KG1 (cell line): ENCODE measurements around the gene LOXL1.

Experiments used
- DNase-seq: peaks from one replicate; lab custom pipeline; 2025; lab: John Stamatoyannopoulos, UW

Gene LOXL1

DNA sequence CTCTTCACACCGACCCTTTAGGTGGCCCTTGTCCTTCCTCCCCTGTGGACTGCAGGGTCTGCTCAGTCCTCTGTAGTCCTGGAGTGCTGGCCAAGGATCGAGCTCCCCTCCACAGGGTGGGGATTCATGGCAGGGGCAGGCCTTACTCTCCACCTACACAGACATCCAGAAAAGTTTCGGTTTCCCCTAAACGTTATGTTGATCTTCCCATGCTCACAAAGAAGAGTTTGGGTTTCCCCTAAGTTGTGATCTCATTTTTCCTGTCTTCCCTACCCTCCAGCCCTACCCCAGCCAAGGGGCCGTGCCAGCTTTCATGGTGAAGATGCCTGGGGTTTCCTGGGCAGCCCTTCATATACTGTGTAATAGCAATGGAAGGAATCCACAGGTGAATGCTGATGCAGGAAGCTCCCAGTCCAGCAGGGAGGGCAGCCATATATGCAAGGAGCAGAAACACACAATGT, 55.5 kb downstream of the LOXL1 start:
- DNase-seq, result no peak

DNA sequence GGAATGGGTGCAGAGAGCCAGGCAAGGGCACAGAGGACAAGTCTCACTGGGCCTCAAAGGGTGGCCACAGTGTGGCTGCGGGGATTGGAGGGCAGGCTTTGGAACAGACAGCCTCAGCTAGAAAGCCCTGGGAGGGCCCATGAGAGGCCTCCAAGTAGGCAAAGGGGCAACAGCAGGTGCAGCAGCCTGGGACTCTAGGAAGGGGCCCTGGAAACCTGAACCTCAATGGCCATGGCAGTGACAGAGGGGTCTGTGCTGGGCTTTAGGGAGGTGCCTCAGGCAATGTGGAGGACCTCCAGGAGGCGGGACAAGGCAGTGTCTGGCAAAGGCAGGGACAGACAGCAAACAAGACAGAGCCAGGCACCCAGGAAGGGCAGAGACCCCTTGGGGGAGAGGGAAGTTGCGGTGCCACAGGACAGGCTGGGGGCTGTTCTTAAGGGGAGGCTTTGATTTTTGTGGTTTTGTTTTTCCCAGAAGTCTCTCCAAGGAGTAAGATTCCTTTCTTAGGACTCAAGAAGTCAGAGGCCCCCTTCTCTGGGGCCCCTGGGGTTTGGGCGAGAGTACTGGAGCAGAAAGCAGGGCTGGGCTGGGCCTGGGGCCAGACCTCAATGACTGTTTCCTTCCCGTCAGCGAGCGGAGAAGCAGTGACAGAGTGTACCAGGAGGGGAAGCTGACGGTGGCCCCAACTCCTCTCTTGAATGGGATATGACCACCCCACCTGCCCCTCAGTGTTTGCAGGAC, 56.1 kb downstream of the LOXL1 start:
- DNase-seq, result peak; percentile 65

DNA sequence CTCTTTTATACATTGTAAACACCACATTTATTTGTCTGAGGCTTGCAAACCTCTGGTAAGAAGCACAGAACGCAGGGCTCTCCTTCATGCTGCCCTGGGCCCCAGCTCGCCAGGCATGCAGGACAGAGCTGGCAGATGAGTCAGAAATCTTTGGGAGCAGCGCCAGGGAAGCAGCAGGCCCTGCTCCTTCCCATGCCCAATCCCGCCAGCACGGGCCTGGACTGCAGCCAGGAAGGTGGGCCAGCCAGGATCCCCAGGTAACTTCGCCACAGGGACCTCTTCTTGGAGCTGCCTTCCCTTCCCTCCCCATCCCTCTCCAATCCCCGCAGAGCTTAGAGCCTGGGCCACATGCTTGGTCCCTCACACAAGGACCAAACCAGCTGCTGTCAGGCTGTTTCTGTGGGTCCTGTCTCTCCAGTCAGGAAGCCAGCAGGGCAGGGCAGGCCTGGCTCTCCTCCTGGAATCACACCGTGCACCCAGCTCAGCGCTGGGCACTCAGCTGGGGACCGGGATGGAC, 57.0 kb downstream of the LOXL1 start:
- no peak for DNase-seq

DNA sequence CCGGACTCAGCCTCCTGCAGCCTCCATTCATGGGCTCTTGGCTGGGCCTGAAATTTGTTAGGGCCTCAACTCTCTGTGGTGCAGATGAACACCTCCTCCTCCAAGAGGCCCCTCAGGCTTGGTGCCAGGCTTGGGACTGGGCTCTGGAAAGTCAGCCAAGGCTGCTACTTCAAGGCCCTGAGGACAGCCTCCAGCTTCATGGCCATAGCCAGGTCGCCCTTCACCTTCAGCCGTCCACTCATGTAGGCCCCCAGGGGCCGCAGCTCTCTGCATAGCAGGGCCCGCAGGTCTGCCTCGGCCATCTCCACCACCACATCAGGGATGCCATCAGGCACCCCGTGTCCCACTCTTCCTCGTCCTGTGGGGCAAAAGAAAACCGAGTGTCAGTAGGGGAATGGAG, 57.5 kb downstream of the LOXL1 start:
- DNase-seq, result no peak

DNA sequence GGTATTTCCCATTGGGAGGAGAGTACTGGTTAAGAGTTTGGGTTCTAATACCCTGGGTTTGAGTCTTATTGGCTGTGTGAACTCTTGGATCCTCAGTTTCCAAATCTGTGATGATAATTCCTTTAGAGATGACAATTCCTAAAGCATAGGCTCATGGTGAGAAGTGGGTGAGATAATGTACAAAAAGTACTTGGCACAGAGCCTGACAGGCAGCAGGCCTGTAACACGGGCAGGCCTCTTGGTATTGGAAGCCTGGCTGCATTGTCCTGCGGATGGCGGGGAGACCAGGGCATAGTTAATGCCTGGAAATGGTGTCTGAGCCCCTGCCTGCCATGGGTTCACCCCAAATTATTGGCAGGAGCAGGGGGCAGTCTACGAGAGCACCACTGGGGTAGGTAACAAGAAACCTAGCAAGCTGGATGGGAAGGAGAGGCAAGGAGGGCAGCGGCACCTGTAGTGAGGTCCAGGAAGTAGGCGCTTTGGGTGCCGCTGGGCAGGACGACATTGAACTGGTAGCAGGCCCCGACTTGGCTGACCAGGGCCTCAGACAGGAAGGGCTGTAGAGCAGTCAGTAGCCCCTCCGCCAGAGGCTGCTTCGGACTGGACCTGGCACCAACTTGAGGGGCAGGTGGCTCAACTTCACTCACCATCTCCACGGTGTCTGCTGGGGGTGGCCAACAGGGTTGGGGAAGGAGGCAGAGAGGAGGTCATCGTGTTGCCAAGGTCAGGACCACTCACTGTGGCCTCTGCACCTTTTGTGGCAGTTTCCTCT, 58.1 kb downstream of the LOXL1 start:
- no peak for DNase-seq

DNA sequence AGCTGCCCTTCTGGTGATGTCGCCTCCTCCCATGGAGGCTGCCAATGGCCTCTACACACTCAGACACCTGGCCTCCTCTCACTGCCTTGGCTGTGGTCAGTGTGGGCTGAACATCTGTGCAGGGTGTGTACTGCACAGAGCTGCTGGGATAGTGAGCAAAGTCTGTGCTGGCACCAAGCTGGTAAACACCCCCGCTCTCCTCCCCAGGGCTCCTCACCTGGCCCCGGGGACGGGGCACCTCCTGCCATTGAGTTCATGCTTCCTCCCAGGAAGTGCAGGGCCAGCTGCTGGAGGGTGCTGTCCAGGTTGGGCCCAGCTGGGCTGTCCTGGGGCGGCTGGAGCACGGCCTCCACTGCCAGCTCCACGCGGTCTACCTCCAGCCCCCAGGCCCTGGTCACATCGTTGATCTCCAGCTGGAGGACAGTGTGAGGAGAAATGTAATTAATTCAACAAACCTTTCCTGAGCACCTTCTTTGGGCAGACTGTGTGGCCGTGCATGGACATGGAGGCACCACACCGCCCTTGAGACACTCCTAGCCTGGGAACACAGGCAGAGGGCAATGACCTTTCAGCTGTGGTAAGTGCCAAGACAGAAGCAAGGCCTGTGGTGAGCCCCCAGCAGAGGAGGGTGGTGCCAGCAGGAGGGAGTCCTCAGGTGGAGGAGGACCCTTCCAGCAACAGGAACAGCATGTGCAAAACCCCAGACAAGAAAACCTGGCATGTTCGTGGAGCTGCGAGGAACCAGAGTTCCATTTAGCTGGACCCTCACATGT, 59.0 kb downstream of the LOXL1 start:
- DNase-seq, result no peak

DNA sequence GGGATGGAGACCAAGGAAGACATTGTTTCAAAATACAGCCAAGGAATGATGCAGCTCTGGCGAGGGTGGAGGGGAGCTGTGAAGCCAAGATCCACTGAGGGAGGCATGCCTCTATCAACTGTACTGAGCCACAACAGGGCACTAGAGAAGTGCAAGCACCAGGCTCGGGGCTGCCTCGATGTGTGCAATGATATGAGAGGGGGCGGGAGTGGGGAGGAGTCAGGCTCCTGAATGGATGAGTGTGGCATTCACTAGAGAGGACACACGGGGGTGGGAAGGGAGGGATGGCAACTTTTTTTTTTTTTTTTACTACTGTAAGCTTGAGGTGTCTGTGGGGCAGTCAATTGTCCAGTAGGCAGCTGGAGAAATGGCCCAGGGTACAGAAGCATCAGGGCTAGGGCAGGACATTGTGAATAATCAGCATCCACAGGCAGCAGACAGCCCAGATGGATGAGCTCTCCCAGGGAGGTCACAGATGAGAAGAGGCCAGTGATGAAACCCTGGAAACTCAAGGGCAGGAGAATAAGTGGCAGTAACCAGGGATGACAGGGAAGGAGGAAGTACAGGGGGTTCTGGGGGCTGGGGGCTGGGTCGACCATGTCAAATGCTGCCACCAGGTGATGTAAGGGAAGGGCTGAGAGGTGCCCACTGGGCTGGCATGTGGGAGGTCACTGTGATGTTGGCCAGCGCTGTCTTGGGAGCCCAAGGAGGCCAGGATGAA, 60.0 kb downstream of the LOXL1 start:
- DNase-seq, result no peak

DNA sequence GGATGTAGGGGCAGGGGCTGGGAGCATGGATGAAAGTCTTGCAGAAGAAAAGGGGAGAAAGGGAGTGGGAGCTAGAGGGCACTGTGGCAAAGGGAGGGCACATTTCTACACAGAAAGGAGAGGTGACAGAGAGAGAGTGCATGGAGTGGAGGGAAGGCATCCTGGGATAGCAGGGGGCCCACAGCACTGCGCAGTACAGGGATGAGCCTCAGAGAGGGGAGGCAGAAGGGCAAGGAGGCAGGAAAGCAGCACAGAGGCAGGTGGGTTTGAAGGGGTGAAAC, 60.5 kb downstream of the LOXL1 start:
- no peak for DNase-seq

DNA sequence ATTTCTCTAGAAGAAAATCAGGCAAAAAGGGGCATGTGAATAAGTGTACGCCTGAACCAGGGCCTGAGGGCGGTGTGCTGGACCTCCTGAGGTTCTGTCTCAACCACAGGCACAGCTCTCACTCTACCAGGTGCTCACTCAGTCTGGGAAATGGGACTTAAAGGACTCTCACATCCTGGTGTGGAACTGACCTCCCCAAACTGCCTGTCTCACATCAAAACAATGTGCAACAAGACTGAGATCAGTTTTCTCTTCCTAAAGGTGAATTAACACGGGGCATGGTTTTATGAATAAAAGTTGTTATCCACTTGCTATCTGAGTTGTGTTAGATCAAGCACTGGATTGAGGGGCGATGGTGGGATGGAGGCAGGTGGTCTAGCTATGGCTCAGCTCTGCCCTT, 61.0 kb downstream of the LOXL1 start:
- no peak for DNase-seq

DNA sequence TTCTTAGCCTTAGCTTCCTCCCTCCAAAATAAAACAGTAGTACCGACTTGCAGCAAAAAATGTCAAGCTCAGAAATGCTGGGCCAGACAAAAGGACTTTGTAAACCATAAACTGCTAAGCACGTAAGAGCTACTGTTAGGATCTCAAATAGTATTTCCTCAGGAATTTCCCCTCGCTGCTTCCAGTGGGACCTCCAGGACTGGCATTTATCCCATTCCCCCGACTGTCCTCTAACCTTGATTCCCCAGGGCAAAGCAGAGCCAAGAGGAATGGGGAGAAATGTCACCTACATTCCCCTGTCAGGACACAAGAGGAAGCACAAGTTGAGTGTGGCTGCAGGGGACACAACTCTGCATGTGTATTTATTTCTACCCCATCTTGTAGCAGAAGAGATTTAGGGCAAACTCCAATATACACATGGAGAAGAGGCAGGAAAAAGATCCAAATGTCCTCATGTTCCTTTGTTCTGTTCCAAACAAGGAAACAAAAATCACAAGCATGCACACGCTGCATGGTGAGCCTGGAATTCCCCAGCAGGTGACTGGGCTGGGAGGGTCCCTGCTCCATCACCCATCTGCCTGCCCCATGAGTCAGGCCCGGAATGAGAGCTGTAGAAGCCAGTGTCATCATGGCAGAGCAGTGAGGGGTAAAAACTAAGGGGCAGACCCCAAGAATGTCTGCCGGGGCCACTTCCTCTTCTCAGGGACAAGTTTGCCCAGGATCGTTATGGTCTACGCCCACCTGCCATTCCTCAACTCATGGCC, 61.6 kb downstream of the LOXL1 start:
- DNase-seq, result no peak

DNA sequence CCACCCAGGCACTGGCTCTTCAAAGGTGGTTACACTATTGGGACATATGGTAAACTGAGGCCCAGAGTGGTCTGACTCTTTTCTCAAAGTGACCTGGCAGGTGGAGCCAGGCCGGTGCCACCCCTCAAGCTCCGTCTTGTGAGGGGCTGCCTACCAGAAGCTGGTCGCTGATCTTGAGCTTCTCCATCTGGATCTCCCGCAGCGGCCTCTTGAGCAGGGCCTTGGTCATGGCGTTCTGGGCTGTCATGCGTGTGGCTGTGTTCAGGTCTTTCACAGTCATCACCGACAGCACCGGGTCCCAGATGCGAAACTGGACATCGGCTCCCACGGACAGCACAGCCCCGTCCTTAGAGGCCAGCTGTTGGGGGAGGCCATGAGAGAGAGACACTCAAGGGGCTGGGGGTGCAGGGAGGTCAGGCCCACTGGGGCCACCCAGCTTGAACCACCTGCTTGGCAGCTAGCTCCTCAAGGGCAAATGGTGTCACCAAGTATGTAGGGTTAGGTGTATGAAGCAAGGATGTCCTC, 62.2 kb downstream of the LOXL1 start:
- DNase-seq, result no peak

DNA sequence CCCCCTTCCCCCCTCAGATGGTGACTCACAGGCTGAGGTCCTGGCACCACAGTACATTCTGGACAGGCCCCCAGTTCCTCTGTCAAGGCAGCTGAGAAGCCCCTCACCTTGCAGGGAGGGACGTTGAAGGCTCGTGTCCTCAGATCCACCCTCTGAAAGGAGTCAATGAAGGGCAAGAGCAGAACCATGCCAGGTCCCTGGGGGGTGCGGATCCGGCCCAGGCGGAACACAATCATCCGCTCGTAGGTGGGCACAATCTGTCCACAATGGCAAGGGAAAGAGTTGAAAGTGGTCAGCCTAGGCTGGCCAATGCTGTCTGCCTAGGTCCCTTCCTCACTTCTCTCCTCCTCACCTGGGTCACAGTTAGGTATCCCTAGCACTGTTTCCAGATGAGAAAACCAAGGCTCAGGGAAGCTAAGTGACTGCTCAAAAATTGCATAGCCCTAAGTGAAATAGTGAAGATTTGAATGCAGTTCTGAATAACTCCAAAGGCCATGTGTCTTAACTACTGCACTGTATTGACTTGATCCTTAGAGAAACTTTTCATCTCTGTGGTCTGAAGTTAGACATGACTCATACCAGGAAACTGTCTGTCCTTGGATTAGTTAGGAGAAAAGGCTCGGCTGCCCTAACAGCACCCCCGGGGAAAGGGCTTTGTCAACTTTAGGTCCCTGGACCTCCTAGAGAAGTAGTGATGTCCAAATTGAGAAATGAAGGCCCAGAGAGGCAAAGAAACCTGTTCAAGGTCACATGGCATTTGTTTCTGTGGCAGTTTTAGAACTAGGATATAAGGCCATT, 62.9 kb downstream of the LOXL1 start:
- DNase-seq, result no peak

DNA sequence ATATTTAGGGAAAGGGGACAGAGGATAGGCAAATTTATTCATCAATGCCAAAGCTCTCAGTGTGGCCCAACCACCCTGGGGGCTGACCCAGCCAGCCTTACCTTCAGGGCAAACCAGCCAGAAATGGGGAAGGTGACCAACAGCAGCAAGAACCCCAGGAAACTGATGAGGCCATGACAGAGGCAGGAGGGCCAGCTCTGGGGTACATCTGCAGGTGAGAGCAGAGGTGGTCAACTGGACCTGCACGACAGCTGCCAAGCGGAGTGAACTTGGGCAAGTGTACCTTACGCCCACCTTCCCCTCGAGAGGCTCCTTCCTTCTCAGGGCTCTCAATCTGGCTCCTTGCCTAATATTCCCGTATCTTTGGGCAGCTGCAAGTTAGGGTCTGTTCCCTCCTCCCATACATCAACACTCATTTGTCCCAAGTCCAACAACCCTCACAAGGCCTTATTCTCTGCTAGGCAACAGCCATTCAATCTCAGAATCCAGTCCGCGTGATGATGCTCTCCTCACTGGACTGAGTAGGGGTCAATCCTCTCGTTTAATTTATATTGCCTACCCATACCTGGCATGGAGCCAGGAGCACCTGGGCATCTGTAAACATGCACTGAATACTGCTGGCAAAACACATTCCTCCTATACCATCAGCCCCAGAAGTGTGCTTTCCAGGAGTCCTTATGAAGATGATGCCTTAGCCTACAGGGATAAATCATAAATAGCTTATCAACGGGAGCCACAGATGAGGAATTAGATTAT, 64.2 kb downstream of the LOXL1 start:
- DNase-seq, result no peak

DNA sequence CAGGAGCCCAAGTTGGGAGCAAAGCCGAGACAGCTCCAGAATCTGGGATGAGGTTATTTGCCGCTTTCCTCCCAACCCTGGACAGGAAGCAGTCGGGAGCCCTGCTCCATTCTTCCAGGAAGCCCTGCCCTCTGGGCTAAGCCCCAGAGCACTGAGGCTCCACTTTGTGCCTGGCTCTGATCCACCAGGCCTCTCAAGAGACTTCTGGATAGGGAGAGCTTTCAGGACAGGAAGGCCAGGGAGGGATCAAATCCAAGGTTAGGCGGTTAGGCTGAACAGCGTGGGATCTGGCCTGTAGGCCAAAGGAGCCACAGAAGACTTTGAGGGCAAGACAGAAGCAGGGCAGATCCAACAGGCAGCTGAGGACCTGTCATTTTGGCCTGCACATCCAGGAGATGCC, 65.0 kb downstream of the LOXL1 start:
- no peak for DNase-seq

DNA sequence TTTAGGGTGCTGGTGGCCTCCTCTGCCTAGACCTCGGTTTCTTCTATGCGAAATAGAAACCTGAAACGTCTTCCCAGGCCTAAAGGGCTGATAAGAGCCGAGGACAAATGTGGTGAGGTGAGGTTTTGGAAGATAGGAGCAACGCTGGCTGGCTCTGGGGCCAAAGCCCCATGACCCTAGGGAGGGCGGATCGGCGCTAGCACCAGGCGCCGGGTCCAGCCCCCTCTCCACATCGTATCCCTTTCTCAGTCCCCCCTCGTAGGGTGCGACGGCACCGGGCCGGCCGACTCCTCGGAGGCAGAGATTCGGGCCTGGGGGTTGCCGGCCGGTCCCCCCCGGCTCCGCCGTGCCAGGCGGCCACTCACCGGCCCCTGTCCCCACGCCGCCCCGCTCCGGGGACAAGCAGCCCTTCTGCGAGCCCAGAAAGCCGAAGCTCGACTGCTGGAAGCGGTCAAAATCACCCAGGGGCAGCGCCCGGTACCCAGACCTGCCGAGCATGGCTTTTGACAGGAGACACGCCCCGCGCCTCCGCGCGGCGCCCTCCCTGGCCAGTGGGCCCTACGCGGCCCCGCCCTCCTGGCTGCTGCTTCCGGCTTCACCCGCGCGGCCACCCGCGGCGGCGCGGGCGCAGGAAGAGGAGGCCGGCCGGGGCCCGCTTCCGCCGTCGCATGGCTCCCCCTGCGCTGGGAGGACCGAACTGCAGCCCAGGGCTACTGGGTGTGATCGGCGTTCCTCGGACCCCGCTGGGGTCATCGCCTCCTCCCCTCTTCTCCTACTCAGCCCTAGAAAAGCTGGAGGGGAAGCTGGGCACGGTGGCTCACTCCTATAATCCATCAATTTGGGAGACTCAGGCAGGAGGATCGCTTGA, 65.7 kb downstream of the LOXL1 start, which contains the start of gene STOML1:
Gene STOML1 (minus strand): TSS at position 570 of the 868 bp plus-strand sequence. CDS start 72 bp downstream, at position 498.
- DNase-seq, result peak; percentile 79

DNA sequence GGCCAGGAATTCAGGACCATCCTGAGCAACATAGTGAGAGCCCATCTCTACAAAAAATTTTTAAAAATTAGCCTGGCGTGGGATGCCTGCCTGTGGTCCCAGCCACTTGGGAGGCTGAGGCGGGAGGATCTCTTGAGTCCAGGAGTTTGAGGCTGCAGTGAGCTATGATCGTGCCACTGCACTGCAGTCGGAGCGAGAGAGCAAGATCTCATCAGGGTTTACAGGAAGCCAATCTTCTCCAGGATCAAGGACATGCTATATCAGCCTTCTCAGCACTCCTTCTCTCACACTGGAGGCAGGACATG, 66.3 kb downstream of the LOXL1 start:
- no peak for DNase-seq

DNA sequence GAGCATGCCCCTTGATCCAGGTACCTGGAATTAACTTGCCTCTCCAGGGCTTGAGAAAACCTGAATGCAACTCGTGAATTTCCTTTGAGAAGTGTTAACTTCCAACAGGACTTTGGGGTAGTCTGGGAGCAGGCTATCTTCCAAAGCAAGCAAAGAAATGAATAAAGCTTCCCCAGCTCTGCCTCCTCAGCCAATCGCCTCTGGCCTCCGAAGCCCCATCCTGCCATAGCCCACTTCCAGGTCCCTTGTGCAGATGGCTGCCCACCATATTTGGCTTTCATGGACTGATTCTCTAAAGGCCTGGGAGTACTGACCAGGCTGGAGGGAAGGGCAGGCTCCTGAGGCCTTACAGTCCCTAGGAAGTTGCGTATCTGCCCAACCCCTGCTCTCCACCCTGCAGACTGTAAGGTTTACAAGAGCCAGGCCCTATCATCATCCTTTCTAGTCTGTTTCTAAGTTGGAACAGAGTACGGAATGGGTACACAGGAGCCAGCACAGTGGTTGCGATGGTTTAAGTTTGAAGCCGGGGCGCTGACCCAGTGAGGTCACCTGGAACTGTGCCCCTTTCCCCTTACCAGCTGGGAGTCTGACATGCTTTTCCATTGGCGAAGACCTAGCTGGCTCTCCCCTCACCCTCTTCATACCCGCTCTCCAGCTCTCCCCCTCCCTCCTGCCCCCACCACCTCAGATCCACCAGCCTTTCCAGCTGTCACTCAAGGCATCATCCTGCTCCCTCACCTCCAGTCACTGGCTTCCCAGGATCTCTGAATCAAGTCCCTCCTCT, 67.1 kb downstream of the LOXL1 start:
- no peak for DNase-seq

DNA sequence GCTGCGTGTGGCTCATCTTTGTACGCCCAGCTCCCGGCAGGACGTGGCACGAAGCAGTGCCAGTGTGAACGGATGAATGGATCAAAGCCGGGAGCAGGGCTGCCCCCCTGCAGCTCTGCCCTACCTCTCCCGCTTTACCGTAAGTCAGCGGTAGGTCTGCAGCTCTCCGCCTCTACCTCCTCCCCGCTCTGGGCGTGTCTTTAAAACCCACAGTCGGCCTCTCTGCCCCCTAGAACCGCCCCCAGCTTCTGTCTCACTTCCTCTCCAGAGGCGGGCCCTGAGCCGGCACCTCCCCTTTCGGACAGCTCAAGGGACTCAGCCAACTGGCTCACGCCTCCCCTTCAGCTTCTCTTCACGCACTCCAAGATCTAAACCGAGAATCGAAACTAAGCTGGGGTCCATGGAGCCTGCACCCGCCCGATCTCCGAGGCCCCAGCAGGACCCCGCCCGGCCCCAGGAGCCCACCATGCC, 68.2 kb downstream of the LOXL1 start, which contains the start of gene PML:
Gene PML (plus strand): TSS at position 304 of the 471 bp plus-strand sequence. CDS start 97 bp downstream, at position 401.
- peak; percentile 88 for DNase-seq
